ENCODE measurements around the gene GPR179. TPM values are rescaled to one million over a fixed set of nuclear protein-coding genes. Genes with fewer than 3 reads are reported as not detected.

Gene GPR179
- total RNA-seq = under 1 TPM in 3 of 5 experiments, not detected in 2; 0.11 to 0.35 (median 0.17) TPM
- polyA plus RNA-seq = not detected
- not detected for total RNA-seq

GRCh38 chr17:38343608-38344419, at the start of gene GPR179:
Gene GPR179 (minus strand): TSS chr17:38343956. CDS start chr17:38343789, 167 bp downstream.
- Histone ChIP-seq H3K27me3 (ENCODE audit: control insufficient read depth in 2 of 2, insufficient read depth in 2 of 2, low read length in 2 of 2) (no peaks in the 10 kb centered on the region), H3K4me1 (ENCODE audit: control insufficient read depth in 2 of 2, insufficient read depth in 2 of 2, low read length in 2 of 2) (no peaks in the 10 kb centered on the region), H3K9me3 (ENCODE audit: control insufficient read depth in 2 of 3, low read length in 3 of 3) (no peaks in the 10 kb centered on the region), H3K27ac (ENCODE audit: low read depth, low read length) (no peak within 1 kb of the TSS), H3K4me3 (ENCODE audit: low read length) (no peak within 1 kb of the TSS), H3K36me3 (ENCODE audit: control insufficient read depth in 2 of 3, insufficient read depth in 3 of 3, low read length in 3 of 3) (no peaks in the 10 kb centered on the region)
- intact Hi-C loops (cut with micrococcal nuclease) = no loop called here
- Mint-ChIP-seq H3K36me3 (no peaks in the 10 kb centered on the region), H3K27me3 (peaks cover 0 to 7% (median 0%) of the 10 kb centered on the region in 5 donors), H3K9me3 (no peaks in the 10 kb centered on the region), H3K4me1 (peaks cover 0 to 3% (median under 1%) of the 10 kb centered on the region in 7 donors), H3K27ac (peak within 1 kb of the TSS in 1 of 9 donors; percentile 25), H3K4me3 (no peak within 1 kb of the TSS)
- CTCF ChIA-PET = no interaction called here
- POLR2A ChIA-PET = no interaction called here
- ATAC-seq = no peak
- DNase-seq = no peak

GRCh38 chr17:38379448-38379847, 35.7 kb upstream of the GPR179 start:
- H3K4me3 ChIP-seq (ENCODE audit: low read length) = no peak overlapping the region
- CTCF ChIA-PET = no interaction called here
- H3K4me1 ChIP-seq (ENCODE audit: control insufficient read depth in 2 of 2, insufficient read depth in 2 of 2, low read length in 2 of 2) = no peaks in the 10 kb centered on the region
- no peak for ATAC-seq
- no peaks in the 10 kb centered on the region for H3K9me3 ChIP-seq (ENCODE audit: control insufficient read depth in 2 of 3, low read length in 3 of 3)
- H3K36me3 ChIP-seq (ENCODE audit: control insufficient read depth in 2 of 3, insufficient read depth in 3 of 3, low read length in 3 of 3) = peaks cover 0 to 28% (median 0%) of the 10 kb centered on the region in 3 experiments
- H3K9me3 Mint-ChIP-seq = peaks cover 0 to under 1% (median 0%) of the 10 kb centered on the region in 11 donors
- no peak overlapping the region for H3K27ac ChIP-seq (ENCODE audit: low read depth, low read length)
- H3K36me3 Mint-ChIP-seq = peaks cover 3 to 29% (median 11%) of the 10 kb centered on the region in 5 donors
- DNase-seq = no peak
- POLR2A ChIA-PET = interaction anchor here (0.6 kb wide), 1 partner anchor 12 kb away, joined by 3 read pairs; no protein-coding TSS in a partner anchor
- no peak overlapping the region for H3K4me3 Mint-ChIP-seq
- no peaks in the 10 kb centered on the region for H3K27me3 Mint-ChIP-seq
- intact Hi-C loops (cut with micrococcal nuclease) = no loop called here
- no peaks in the 10 kb centered on the region for H3K27me3 ChIP-seq (ENCODE audit: control insufficient read depth in 2 of 2, insufficient read depth in 2 of 2, low read length in 2 of 2)
- no peak overlapping the region for H3K27ac Mint-ChIP-seq
- peaks cover 0 to 5% (median 0%) of the 10 kb centered on the region in 7 donors for H3K4me1 Mint-ChIP-seq

GRCh38 chr17:38369124-38369886, 25.5 kb upstream of the GPR179 start:
- H3K27me3 Mint-ChIP-seq = no peaks in the 10 kb centered on the region
- H3K9me3 ChIP-seq (ENCODE audit: control insufficient read depth in 2 of 3, low read length in 3 of 3) = no peaks in the 10 kb centered on the region
- DNase-seq (no peak), ATAC-seq (no peak)
- H3K36me3 ChIP-seq (ENCODE audit: control insufficient read depth in 2 of 3, insufficient read depth in 3 of 3, low read length in 3 of 3) = peaks cover 0 to 54% (median 5%) of the 10 kb centered on the region in 3 experiments
- H3K4me3 ChIP-seq (ENCODE audit: low read length) = no peak overlapping the region
- no peak overlapping the region for H3K4me3 Mint-ChIP-seq
- CTCF ChIA-PET = interaction anchor here (1.2 kb wide), 1 partner anchor 20 kb away, joined by 3 read pairs; no protein-coding TSS in a partner anchor
- no peaks in the 10 kb centered on the region for H3K27me3 ChIP-seq (ENCODE audit: control insufficient read depth in 2 of 2, insufficient read depth in 2 of 2, low read length in 2 of 2)
- H3K4me1 Mint-ChIP-seq = peaks cover 0 to 3% (median 0%) of the 10 kb centered on the region in 7 donors
- no peak overlapping the region for H3K27ac ChIP-seq (ENCODE audit: low read depth, low read length)
- H3K4me1 ChIP-seq (ENCODE audit: control insufficient read depth in 2 of 2, insufficient read depth in 2 of 2, low read length in 2 of 2) = no peaks in the 10 kb centered on the region
- peaks cover 10 to 46% (median 23%) of the 10 kb centered on the region in 5 donors for H3K36me3 Mint-ChIP-seq
- H3K27ac Mint-ChIP-seq = no peak overlapping the region
- peaks cover 0 to 4% (median 0%) of the 10 kb centered on the region in 11 donors for H3K9me3 Mint-ChIP-seq
- intact Hi-C loops (cut with micrococcal nuclease) = no loop called here
- POLR2A ChIA-PET = interaction anchor here (0.9 kb wide), 1 partner anchor 12 kb away, joined by 3 read pairs; no protein-coding TSS in a partner anchor

- ChIA-PET POLR2A (no interaction called here), CTCF (interaction anchor here (0.6 to 2.0 kb wide), 3 partner anchors 15 to 50 kb away, joined by 3 to 6 read pairs (median 4); no protein-coding TSS in a partner anchor)
- peaks cover 3 to 30% (median 10%) of the 10 kb centered on the region in 5 donors for H3K36me3 Mint-ChIP-seq
- Histone ChIP-seq H3K36me3 (ENCODE audit: control insufficient read depth in 2 of 3, insufficient read depth in 3 of 3, low read length in 3 of 3) (peaks cover 0 to 71% (median 5%) of the 10 kb centered on the region in 3 experiments), H3K27me3 (ENCODE audit: control insufficient read depth in 2 of 2, insufficient read depth in 2 of 2, low read length in 2 of 2) (no peaks in the 10 kb centered on the region), H3K27ac (ENCODE audit: low read depth, low read length) (no peak overlapping the region), H3K4me1 (ENCODE audit: control insufficient read depth in 2 of 2, insufficient read depth in 2 of 2, low read length in 2 of 2) (no peaks in the 10 kb centered on the region), H3K9me3 (ENCODE audit: control insufficient read depth in 2 of 3, low read length in 3 of 3) (no peaks in the 10 kb centered on the region), H3K4me3 (ENCODE audit: low read length) (no peak overlapping the region)
- intact Hi-C loops (cut with micrococcal nuclease) = no loop called here
- no peaks in the 10 kb centered on the region for H3K27me3 Mint-ChIP-seq
- no peaks in the 10 kb centered on the region for H3K9me3 Mint-ChIP-seq
- no peak for ATAC-seq
- DNase-seq = no peak
- H3K4me1 Mint-ChIP-seq = peaks cover 0 to 7% (median 4%) of the 10 kb centered on the region in 7 donors
- no peak overlapping the region for H3K27ac Mint-ChIP-seq
- no peak overlapping the region for H3K4me3 Mint-ChIP-seq
Measured at GRCh38 chr17:38364741-38365140, 21.0 kb upstream of the GPR179 start.

GRCh38 chr17:38363016-38363415, 19.3 kb upstream of the GPR179 start:
- Mint-ChIP-seq H3K9me3 (no peaks in the 10 kb centered on the region), H3K36me3 (peaks cover 0 to 18% (median 4%) of the 10 kb centered on the region in 5 donors), H3K27me3 (no peaks in the 10 kb centered on the region), H3K27ac (no peak overlapping the region), H3K4me1 (peaks cover 0 to 24% (median 10%) of the 10 kb centered on the region in 7 donors), H3K4me3 (no peak overlapping the region)
- Histone ChIP-seq H3K9me3 (ENCODE audit: control insufficient read depth in 2 of 3, low read length in 3 of 3) (no peaks in the 10 kb centered on the region), H3K4me1 (ENCODE audit: control insufficient read depth in 2 of 2, insufficient read depth in 2 of 2, low read length in 2 of 2) (no peaks in the 10 kb centered on the region), H3K27ac (ENCODE audit: low read depth, low read length) (no peak overlapping the region), H3K27me3 (ENCODE audit: control insufficient read depth in 2 of 2, insufficient read depth in 2 of 2, low read length in 2 of 2) (no peaks in the 10 kb centered on the region), H3K4me3 (ENCODE audit: low read length) (no peak overlapping the region), H3K36me3 (ENCODE audit: control insufficient read depth in 2 of 3, insufficient read depth in 3 of 3, low read length in 3 of 3) (peaks cover 0 to 55% (median 0%) of the 10 kb centered on the region in 3 experiments)
- CTCF ChIA-PET = interaction anchor here (1.4 to 2.0 kb wide), 3 partner anchors 8 to 51 kb away, joined by 4 to 6 read pairs (median 4); no protein-coding TSS in a partner anchor
- POLR2A ChIA-PET = interaction anchor here (1.5 kb wide), 1 partner anchor 10 kb away, joined by 4 read pairs; no protein-coding TSS in a partner anchor
- no peak for ATAC-seq
- no peak for DNase-seq
- intact Hi-C loops (cut with micrococcal nuclease) = no loop called here

GRCh38 chr17:38361694-38362465, 18.1 kb upstream of the GPR179 start:
- ATAC-seq (no peak), DNase-seq (no peak)
- intact Hi-C loops (cut with micrococcal nuclease) = no loop called here
- Mint-ChIP-seq H3K27me3 (no peaks in the 10 kb centered on the region), H3K4me3 (no peak overlapping the region), H3K36me3 (peaks cover 0 to 12% (median 0%) of the 10 kb centered on the region in 5 donors), H3K9me3 (no peaks in the 10 kb centered on the region), H3K4me1 (peaks cover 2 to 35% (median 18%) of the 10 kb centered on the region in 7 donors), H3K27ac (no peak overlapping the region)
- Histone ChIP-seq H3K4me3 (ENCODE audit: low read length) (no peak overlapping the region), H3K27me3 (ENCODE audit: control insufficient read depth in 2 of 2, insufficient read depth in 2 of 2, low read length in 2 of 2) (no peaks in the 10 kb centered on the region), H3K9me3 (ENCODE audit: control insufficient read depth in 2 of 3, low read length in 3 of 3) (no peaks in the 10 kb centered on the region), H3K4me1 (ENCODE audit: control insufficient read depth in 2 of 2, insufficient read depth in 2 of 2, low read length in 2 of 2) (no peaks in the 10 kb centered on the region), H3K27ac (ENCODE audit: low read depth, low read length) (no peak overlapping the region), H3K36me3 (ENCODE audit: control insufficient read depth in 2 of 3, insufficient read depth in 3 of 3, low read length in 3 of 3) (peaks cover 0 to 48% (median 0%) of the 10 kb centered on the region in 3 experiments)
- CTCF ChIA-PET = no interaction called here
- POLR2A ChIA-PET = interaction anchor here (1.1 kb wide), 1 partner anchor 10 kb away, joined by 3 read pairs; the partner anchor contains the start of gene SOCS7
